Endothelial cell of umbilical vein (primary cell): Measurements from ENCODE around the gene LPCAT3. TPM values are rescaled to one million over a fixed set of nuclear protein-coding genes. Genes with fewer than 3 reads are reported as not detected.

Source experiments
- BruUV-seq: library from RNA; stranded (reverse); fragments of 400-500 nt; replicated peaks from 2 replicates; lab custom pipeline; 2021; lab: Mats Ljungman, UMichigan
- CTCF ChIA-PET: fragments of 300-600, 350-600 bp; sonication (Branson Sonifier 250); formaldehyde crosslinking; loops from one replicate; lab custom pipeline; 2021; ENCODE audit warnings: antibody characterized with exemption, inconsistent platforms; lab: Charles Lee
- POLR2A ChIA-PET: fragments of 300-600, 350-600 bp; sonication (Branson Sonifier 250); formaldehyde crosslinking; loops from one replicate; lab custom pipeline; 2021; ENCODE audit warnings: antibody characterized with exemption, inconsistent platforms; lab: Charles Lee
- DNase-seq: peaks from one replicate; pipeline ENCODE4 v3.0.0-alpha.2; 2011; ENCODE audit warnings: low read depth, low spot score
- FAIRE-seq: peaks from 2 replicates; lab custom pipeline; 2011; peaks lifted over from hg19 to GRCh38; lab: Jason Lieb, UNC
- H2AFZ ChIP-seq: 2 replicates; pipeline ENCODE4 v1.6.0; 2012; ENCODE audit warnings: low read depth, low read length, control low read depth, inconsistent platforms
- H3K27ac ChIP-seq: 2 replicates; pipeline ENCODE4 v1.5.1; 2011; ENCODE audit warnings: low read depth, mild to moderate bottlenecking, control low read depth, low read length, moderate library complexity; ENCODE audit not compliant: insufficient read depth
- H3K27me3 ChIP-seq, 2 experiments: 2 replicates each; pipeline versions ENCODE4 v1.6.0 to v1.6.1; 2011; ENCODE audit warnings: low read length in 2 of 2, mixed read lengths in 1 of 2; ENCODE audit not compliant: control insufficient read depth in 2 of 2, insufficient read depth in 2 of 2
- H3K36me3 ChIP-seq, 2 experiments: 2 replicates in 1 of 2; 3 replicates in 1 of 2; pipeline ENCODE4 v1.5.1; 2011; ENCODE audit warnings: low read length in 2 of 2, mild to moderate bottlenecking in 1 of 2, moderate library complexity in 1 of 2; ENCODE audit not compliant: control insufficient read depth in 2 of 2, insufficient read depth in 2 of 2; ENCODE audit errors: extremely low read depth in 1 of 2
- H3K4me1 ChIP-seq: 3 replicates; pipeline ENCODE4 v1.5.1; 2011; ENCODE audit warnings: mild to moderate bottlenecking, low read length; ENCODE audit not compliant: control insufficient read depth, insufficient read depth; ENCODE audit errors: extremely low read depth
- H3K4me2 ChIP-seq: 2 replicates; pipeline ENCODE4 v1.6.1; 2011; ENCODE audit warnings: low read length, control low read depth, mixed read lengths; ENCODE audit not compliant: insufficient read depth
- H3K4me3 ChIP-seq, 3 experiments: fragments of 200-600 bp in 1 of 3; sonication (generic), shearing (Covaris generic) in 1 of 3; replicated peaks in 1 of 3; 2 replicates each; pipeline ENCODE4 v1.5.1; 2011 to 2016; ENCODE audit warnings: control low read depth in 3 of 3, low read length in 3 of 3, mild to moderate bottlenecking in 2 of 3, inconsistent platforms in 1 of 3, low read depth in 1 of 3, moderate library complexity in 1 of 3; ENCODE audit not compliant: insufficient read depth in 1 of 3
- H3K79me2 ChIP-seq: 2 replicates; pipeline ENCODE4 v1.6.0; 2012; ENCODE audit warnings: low read length, inconsistent platforms; ENCODE audit not compliant: control insufficient read depth, insufficient read depth
- H3K9ac ChIP-seq: replicated peaks from 2 replicates; pipeline ENCODE3; 2011; ENCODE audit warnings: low read length, control low read depth; ENCODE audit not compliant: insufficient read depth; ENCODE audit errors: extremely low read depth
- H3K9me1 ChIP-seq: replicated peaks from 3 replicates; pipeline ENCODE4 v1.6.0; 2011; ENCODE audit warnings: mild to moderate bottlenecking, low read length; ENCODE audit not compliant: control insufficient read depth, insufficient read depth; ENCODE audit errors: extremely low read depth
- H3K9me3 ChIP-seq: replicated peaks from 2 replicates; pipeline ENCODE4 v1.5.1; 2012; ENCODE audit warnings: low read length, inconsistent platforms; ENCODE audit not compliant: control insufficient read depth, insufficient read depth
- H4K20me1 ChIP-seq: replicated peaks from 2 replicates; pipeline ENCODE3; 2011; ENCODE audit warnings: mild to moderate bottlenecking, low read length; ENCODE audit not compliant: control insufficient read depth, insufficient read depth; ENCODE audit errors: extremely low read depth
- EZH2 ChIP-seq: IDR thresholded peaks from 2 replicates; pipeline ENCODE4 v1.6.1; 2012; ENCODE audit warnings: borderline replicate concordance, low read depth, mild to moderate bottlenecking, moderate library complexity, low read length, inconsistent platforms; ENCODE audit not compliant: severe bottlenecking
- FOS ChIP-seq: IDR thresholded peaks from 2 replicates; pipeline ENCODE4 v1.6.1; 2011; ENCODE audit warnings: mild to moderate bottlenecking, low read length, moderate library complexity, borderline replicate concordance; ENCODE audit not compliant: insufficient read depth
- GATA2 ChIP-seq: IDR thresholded peaks from 2 replicates; pipeline ENCODE4 v1.7.0; 2011; ENCODE audit warnings: low read depth, mild to moderate bottlenecking, moderate library complexity, mixed read lengths, low read length; ENCODE audit not compliant: insufficient read length, insufficient read depth
- JUN ChIP-seq: IDR thresholded peaks from 2 replicates; pipeline ENCODE4 v1.6.1; 2011; ENCODE audit warnings: borderline replicate concordance, low read depth; ENCODE audit not compliant: insufficient read length, insufficient read depth
- MYC ChIP-seq: IDR thresholded peaks from one replicate; pipeline ENCODE4 v1.6.1; 2011; ENCODE audit warnings: mild to moderate bottlenecking, low read depth, low read length
- POLR2A ChIP-seq: IDR thresholded peaks from 2 replicates; pipeline ENCODE4 v1.6.1; 2012; ENCODE audit warnings: low read depth, mild to moderate bottlenecking, control low read depth, low read length
- POLR2AphosphoS5 ChIP-seq: IDR thresholded peaks from 2 replicates; pipeline ENCODE4 v1.6.1; 2012; ENCODE audit warnings: low read depth, mild to moderate bottlenecking, control low read depth, low read length, moderate library complexity; ENCODE audit not compliant: insufficient read depth
- dilution Hi-C: fragments of 300-500 bp; cut with MboI; formaldehyde crosslinking; loops from one replicate; pipeline ENCODE4 v1.15.0; 2019; ENCODE audit warnings: low sequenced_read_pairs; ENCODE audit not compliant: extremely low pct_ligation_motif_present
- intact Hi-C: fragments of 100-400 bp; cut with micrococcal nuclease; formaldehyde crosslinking; loops from one replicate; pipeline ENCODE4 v1.10.0; 2022
- polyA plus RNA-seq, 4 experiments: library from polyadenylated mRNA; depleted of rRNA in 3 of 4; stranded (reverse) in 3 of 4; unstranded in 1 of 4; fragments of >200 nt; gene quantifications; 2 replicates each; pipeline versions ENCODE4 v1.2.1 to v1.2.3, GENCODE V29; 2011 to 2012; ENCODE audit warnings: missing spikeins in 1 of 4
- total RNA-seq: library from RNA; stranded (reverse); gene quantifications from 2 replicates; pipeline ENCODE4 v1.2.3, GENCODE V29; 2021
- TF ChIP-seq, protein P1 (sequence below): IDR thresholded peaks from 2 replicates; pipeline ENCODE4 v1.6.1; 2011; ENCODE audit not compliant: insufficient read depth, insufficient read length
- TF ChIP-seq, protein P2 (sequence below), 2 donors: IDR thresholded peaks; 1 replicate in 1 of 2; 2 replicates in 1 of 2; pipeline ENCODE4 v1.5.1; 2011; ENCODE audit warnings: low read length in 2 of 2, mild to moderate bottlenecking in 2 of 2, moderate library complexity in 2 of 2, control low read depth in 1 of 2, inconsistent platforms in 1 of 2, low read depth in 1 of 2; ENCODE audit not compliant: insufficient read depth in 1 of 2; ENCODE audit errors: extremely low read depth in 1 of 2

LPCAT3 gene
- total and polyA plus RNA-seq, 2 donors (not counting 3 experiments of a cell fraction or from before 2014, with no cell fraction given) = 29.5 to 36.0 TPM

DNA sequence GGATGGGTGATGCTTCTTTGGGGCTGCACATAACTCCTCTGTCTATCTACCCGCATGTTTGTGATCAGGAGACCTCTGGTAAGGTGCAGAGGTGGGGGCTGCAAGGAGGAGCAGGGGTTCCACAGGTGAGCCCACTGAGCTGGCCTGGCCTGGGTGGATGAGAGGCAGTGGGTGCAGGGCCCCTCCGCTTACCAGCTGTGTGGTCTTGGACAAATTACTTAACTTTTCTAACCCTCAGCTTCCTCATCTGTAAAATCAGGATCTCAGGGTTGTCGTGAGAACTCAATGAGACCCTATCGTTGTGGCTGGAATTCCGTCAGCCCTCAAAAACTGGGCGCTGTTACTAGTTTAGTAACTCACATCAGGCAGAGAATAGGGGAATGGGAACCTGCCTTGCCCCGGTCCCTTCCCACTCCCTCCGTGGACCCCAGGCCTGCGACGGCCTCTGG, 59.6 kb downstream of the LPCAT3 start:
- H3K9me3 ChIP-seq = no peaks in the 10 kb centered on the region
- H3K4me3 ChIP-seq = no peak overlapping the region
- no peak for DNase-seq
- CTCF ChIA-PET = interaction anchor here (1.6 to 1.7 kb wide), 2 partner anchors 14 to 89 kb away, joined by 4 to 12 read pairs; partner anchors contain the start of gene C12orf57
- no peaks in the 10 kb centered on the region for H4K20me1 ChIP-seq
- dilution Hi-C loops = no loop called here
- H3K27me3 ChIP-seq = no peaks in the 10 kb centered on the region
- no peak overlapping the region for H3K9ac ChIP-seq
- H3K4me1 ChIP-seq = peaks cover 24% of the 10 kb centered on the region
- no peaks in the 10 kb centered on the region for H3K36me3 ChIP-seq
- no peaks in the 10 kb centered on the region for H3K9me1 ChIP-seq
- TF ChIP-seq POLR2AphosphoS5 (no peak), POLR2A (no peak), MYC (no peak), JUN (no peak), FOS (no peak), GATA2 (no peak), EZH2 (no peak)
- TF ChIP-seq, protein P1, sequence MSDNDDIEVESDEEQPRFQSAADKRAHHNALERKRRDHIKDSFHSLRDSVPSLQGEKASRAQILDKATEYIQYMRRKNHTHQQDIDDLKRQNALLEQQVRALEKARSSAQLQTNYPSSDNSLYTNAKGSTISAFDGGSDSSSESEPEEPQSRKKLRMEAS = no peak
- TF ChIP-seq, protein P2, sequence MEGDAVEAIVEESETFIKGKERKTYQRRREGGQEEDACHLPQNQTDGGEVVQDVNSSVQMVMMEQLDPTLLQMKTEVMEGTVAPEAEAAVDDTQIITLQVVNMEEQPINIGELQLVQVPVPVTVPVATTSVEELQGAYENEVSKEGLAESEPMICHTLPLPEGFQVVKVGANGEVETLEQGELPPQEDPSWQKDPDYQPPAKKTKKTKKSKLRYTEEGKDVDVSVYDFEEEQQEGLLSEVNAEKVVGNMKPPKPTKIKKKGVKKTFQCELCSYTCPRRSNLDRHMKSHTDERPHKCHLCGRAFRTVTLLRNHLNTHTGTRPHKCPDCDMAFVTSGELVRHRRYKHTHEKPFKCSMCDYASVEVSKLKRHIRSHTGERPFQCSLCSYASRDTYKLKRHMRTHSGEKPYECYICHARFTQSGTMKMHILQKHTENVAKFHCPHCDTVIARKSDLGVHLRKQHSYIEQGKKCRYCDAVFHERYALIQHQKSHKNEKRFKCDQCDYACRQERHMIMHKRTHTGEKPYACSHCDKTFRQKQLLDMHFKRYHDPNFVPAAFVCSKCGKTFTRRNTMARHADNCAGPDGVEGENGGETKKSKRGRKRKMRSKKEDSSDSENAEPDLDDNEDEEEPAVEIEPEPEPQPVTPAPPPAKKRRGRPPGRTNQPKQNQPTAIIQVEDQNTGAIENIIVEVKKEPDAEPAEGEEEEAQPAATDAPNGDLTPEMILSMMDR (IDR thresholded peaks at IDR 0.05; ENCODE audit: extremely low read depth in 1 of 2, insufficient read depth in 1 of 2, low read depth in 1 of 2, low read length in 2 of 2) = no peak
- POLR2A ChIA-PET = interaction anchor here (1.8 kb wide), 1 partner anchor 15 kb away, joined by 6 read pairs; the partner anchor contains the start of genes C12orf57 and RNU7-1
- no peak for FAIRE-seq
- peak overlapping the region; percentile 58 for H2AFZ ChIP-seq
- no peaks in the 10 kb centered on the region for H3K79me2 ChIP-seq
- intact Hi-C loops = no loop called here
- H3K27ac ChIP-seq = no peak overlapping the region
- no peak overlapping the region for H3K4me2 ChIP-seq
- no TSS peak for BruUV-seq
